K562 (cell line): ENCODE measurements around the gene GABRR1. TPM values are rescaled to one million over a fixed set of nuclear protein-coding genes. Genes with fewer than 3 reads are reported as not detected.

ENCODE experiments used
- ATAC-seq: fragments of 200-7000 bp; cut with Tn5 transposase; 3 replicates; pipeline ENCODE4 v1.9.1; 2020; ENCODE audit warnings: moderate library complexity
- BruUV-seq: library from RNA; stranded (reverse); fragments of 400-500 nt; replicated peaks from 2 replicates; lab custom pipeline; 2021; lab: Mats Ljungman, UMichigan
- CTCF ChIA-PET: fragments of 300-600 bp; formaldehyde crosslinking; extraction: SDS; loops from one replicate; lab custom pipeline; 2021; ENCODE audit warnings: low intra/inter-chr PET ratio; lab: Yijun Ruan, JAX
- POLR2A ChIA-PET: fragments of 300-600, 350-650 bp; sonication (Branson Sonifier 250); formaldehyde crosslinking; extraction: SDS; loops from one replicate; lab custom pipeline; 2021; ENCODE audit warnings: antibody characterized with exemption, inconsistent platforms; lab: Yijun Ruan, JAX
- DNase-seq, 4 experiments: peaks; one replicate each; pipeline versions ENCODE4 v3.0.0 to v3.0.0-alpha.2; 2011 to 2018; ENCODE audit warnings: low spot score in 3 of 4, mixed read lengths in 3 of 4; ENCODE audit errors: extremely low read depth in 1 of 4
- FAIRE-seq: peaks from 2 replicates; lab custom pipeline; 2011; peaks lifted over from hg19 to GRCh38; lab: Jason Lieb, UNC
- H2AFZ ChIP-seq: 2 replicates; pipeline ENCODE4 v1.6.0; 2011; ENCODE audit warnings: low read depth, low read length, control low read depth, inconsistent platforms
- H3K27ac ChIP-seq: fragments of 200-600 bp; 3 replicates; pipeline ENCODE4 v1.8.0; 2011; ENCODE audit warnings: low read depth, mild to moderate bottlenecking, control low read depth, inconsistent platforms, low read length, moderate library complexity, mixed read lengths; ENCODE audit errors: extremely low read depth
- H3K27me3 ChIP-seq, 2 experiments: fragments of 300-600 bp in 1 of 2; 2 replicates in 1 of 2; 3 replicates in 1 of 2; pipeline versions ENCODE4 v1.6.0 to v1.8.0; 2011; ENCODE audit warnings: inconsistent platforms in 2 of 2, low read length in 2 of 2, mild to moderate bottlenecking in 1 of 2, mixed read lengths in 1 of 2, moderate library complexity in 1 of 2; ENCODE audit not compliant: control insufficient read depth in 2 of 2, insufficient read depth in 2 of 2
- H3K36me3 ChIP-seq: fragments of 300-600 bp; 3 replicates; pipeline ENCODE4 v1.8.0; 2011; ENCODE audit warnings: mild to moderate bottlenecking, low read length, inconsistent platforms; ENCODE audit not compliant: control insufficient read depth, insufficient read depth
- H3K4me1 ChIP-seq, 2 experiments: fragments of 200-600 bp in 1 of 2; replicated peaks in 1 of 2; 2 replicates in 1 of 2; 3 replicates in 1 of 2; pipeline versions ENCODE4 v1.5.1 to v1.8.0; 2011; ENCODE audit warnings: inconsistent platforms in 2 of 2, low read length in 2 of 2, mild to moderate bottlenecking in 1 of 2, mixed read lengths in 1 of 2, moderate library complexity in 1 of 2; ENCODE audit not compliant: control insufficient read depth in 2 of 2, insufficient read depth in 2 of 2
- H3K4me2 ChIP-seq: 2 replicates; pipeline ENCODE4 v1.6.1; 2011; ENCODE audit warnings: low read length, control low read depth, inconsistent platforms, mixed read lengths; ENCODE audit not compliant: insufficient read depth
- H3K4me3 ChIP-seq: fragments of 200-600 bp; sonication (generic), shearing (Covaris generic); 2 replicates; pipeline ENCODE4 v1.5.1; 2016; ENCODE audit warnings: control low read depth, inconsistent platforms
- H3K79me2 ChIP-seq: fragments of 200-600 bp; 3 replicates; pipeline ENCODE4 v1.8.0; 2011; ENCODE audit warnings: low read length, inconsistent platforms; ENCODE audit not compliant: control insufficient read depth, insufficient read depth
- H3K9ac ChIP-seq, 2 experiments: 2 replicates each; pipeline versions ENCODE4 v1.6.0 to v1.6.1; 2011; ENCODE audit warnings: low read depth in 2 of 2, low read length in 2 of 2, control low read depth in 1 of 2, inconsistent platforms in 1 of 2, mild to moderate bottlenecking in 1 of 2, mixed read lengths in 1 of 2; ENCODE audit not compliant: insufficient read depth in 1 of 2
- H3K9me1 ChIP-seq: one replicate; pipeline ENCODE4 v1.6.0; 2011; ENCODE audit warnings: inconsistent platforms, mild to moderate bottlenecking, low read length, moderate library complexity; ENCODE audit not compliant: control insufficient read depth, insufficient read depth
- H3K9me3 ChIP-seq: replicated peaks from 2 replicates; pipeline ENCODE4 v1.5.1; 2011; ENCODE audit warnings: low read depth, low read length, inconsistent platforms; ENCODE audit not compliant: control insufficient read depth, insufficient read depth
- H4K20me1 ChIP-seq: replicated peaks from 2 replicates; pipeline ENCODE4 v1.6.1; 2011; ENCODE audit warnings: low read length, inconsistent platforms, mixed read lengths; ENCODE audit not compliant: control insufficient read depth, insufficient read depth
- BRF1 ChIP-seq: IDR thresholded peaks from 3 replicates; pipeline ENCODE4 v1.6.1; 2011; ENCODE audit warnings: borderline replicate concordance, mild to moderate bottlenecking; ENCODE audit not compliant: insufficient read length; ENCODE audit errors: extremely low read depth
- COPS2 ChIP-seq: fragments of 450-650 bp; conservative IDR thresholded peaks from 2 replicates; pipeline ENCODE4 v1.6.1; 2016; ENCODE audit warnings: mild to moderate bottlenecking, moderate library complexity
- DACH1 ChIP-seq: fragments of 450-650 bp; IDR thresholded peaks from 2 replicates; pipeline ENCODE4 v1.6.1; 2018; ENCODE audit not compliant: partially characterized antibody
- ELF1 ChIP-seq: fragments of 200-800 bp; sonication (Bioruptor generic); IDR thresholded peaks from 2 replicates; pipeline ENCODE4 v1.6.1; 2016; ENCODE audit warnings: missing genetic modification characterization, missing compliant biosample characterization
- ELF2 ChIP-seq: fragments of 250-450 bp; sonication (Bioruptor Pico); IDR thresholded peaks from 2 replicates; pipeline ENCODE4 v1.5.0; 2021; ENCODE audit warnings: mild to moderate bottlenecking
- GABPA ChIP-seq: fragments of 200-800 bp; sonication (Bioruptor generic); conservative IDR thresholded peaks from 2 replicates; pipeline ENCODE4 v1.6.1; 2016; ENCODE audit warnings: low read depth, missing genetic modification characterization, missing compliant biosample characterization
- HDGF ChIP-seq: fragments of 450-650 bp; IDR thresholded peaks from 2 replicates; pipeline ENCODE4 v1.6.1; 2016
- HMG20B ChIP-seq: fragments of 250-450 bp; sonication (Bioruptor Pico); IDR thresholded peaks from 2 replicates; pipeline ENCODE4 v1.5.0; 2021; ENCODE audit warnings: mild to moderate bottlenecking
- HNRNPLL ChIP-seq: fragments of 200-400 bp; formaldehyde crosslinking; IDR thresholded peaks from 2 replicates; pipeline ENCODE4 v1.6.1; 2017; ENCODE audit warnings: low read length, low read depth, mild to moderate bottlenecking; ENCODE audit not compliant: poor library complexity, severe bottlenecking
- KDM1A ChIP-seq, 2 experiments: fragments of 450-650 bp; IDR thresholded peaks; 2 replicates each; pipeline ENCODE4 v1.6.1; 2016; ENCODE audit warnings: mild to moderate bottlenecking in 2 of 2
- MBD2 ChIP-seq: sonication (generic); IDR thresholded peaks from 2 replicates; pipeline ENCODE4 v1.6.1; 2016; ENCODE audit warnings: low read depth, borderline replicate concordance
- MLLT1 ChIP-seq, 2 experiments: fragments of 450-650 bp; IDR thresholded peaks; 2 replicates each; pipeline ENCODE4 v1.6.1; 2016
- NR1H2 ChIP-seq: sonication (generic); formaldehyde crosslinking; IDR thresholded peaks from 2 replicates; pipeline ENCODE4 v1.4.0; 2020; ENCODE audit warnings: mild to moderate bottlenecking, missing genetic modification reagents
- NUFIP1 ChIP-seq: fragments of 450-650 bp; IDR thresholded peaks from 2 replicates; pipeline ENCODE4 v1.6.1; 2018; ENCODE audit not compliant: partially characterized antibody
- PPARD ChIP-seq: fragments of 250-450 bp; sonication (Bioruptor Pico); IDR thresholded peaks from 2 replicates; pipeline ENCODE4 v1.8.0; 2022; ENCODE audit warnings: inconsistent platforms, mild to moderate bottlenecking, moderate library complexity
- PREB ChIP-seq: sonication (generic); formaldehyde crosslinking; IDR thresholded peaks from 2 replicates; pipeline ENCODE4 v1.8.1; 2023; ENCODE audit warnings: mild to moderate bottlenecking, missing genetic modification reagents
- ZNF280B ChIP-seq: fragments of 250-450 bp; sonication (Bioruptor Pico); IDR thresholded peaks from 2 replicates; pipeline ENCODE4 v1.5.1; 2021; ENCODE audit warnings: mild to moderate bottlenecking
- ZNF57 ChIP-seq: fragments of 450-650 bp; formaldehyde crosslinking; IDR thresholded peaks from 2 replicates; pipeline ENCODE4 v1.4.0; 2020; ENCODE audit warnings: mild to moderate bottlenecking, moderate library complexity
- ZZZ3 ChIP-seq: fragments of 450-650 bp; IDR thresholded peaks from 2 replicates; pipeline ENCODE4 v1.6.1; 2016; ENCODE audit warnings: antibody characterized with exemption, mild to moderate bottlenecking, moderate library complexity
- WGBS: fragments of 100-300 bp; shearing (Covaris generic); methylation state at CpG from one replicate; pipeline ENCODE4 v1.1.6; 2016; ENCODE audit warnings: low coverage, mixed read lengths; ENCODE audit not compliant: insufficient coverage; ENCODE audit errors: missing lambda C conversion rate; 5-methylcytosine and 5-hydroxymethylcytosine counted together
- in situ Hi-C: fragments of 300-500 bp; cut with MboI; formaldehyde crosslinking; loops from 4 replicates; pipeline ENCODE4 v1.15.0; 2018; ENCODE audit warnings: inconsistent platforms, mixed read lengths
- intact Hi-C: fragments of 100-400 bp; cut with micrococcal nuclease; formaldehyde crosslinking; loops from 2 replicates; pipeline ENCODE4 v1.14.2; 2022
- polyA plus RNA-seq, 8 experiments: library from polyadenylated mRNA; depleted of rRNA in 4 of 8; stranded (reverse) in 5 of 8; unstranded in 3 of 8; fragments of >200 nt; fragmentation: Nextera tagmentation in 2 of 8; fragmentation: Illumina TruSeq in 1 of 8; extraction: Ambion mirVana in 2 of 8; extraction: Trizol in 1 of 8; gene quantifications; 2 replicates each; pipeline versions ENCODE4 v1.2.1 to v1.2.3, GENCODE V29; 2011 to 2014; ENCODE audit warnings: inconsistent platforms in 1 of 8, missing spikeins in 1 of 8
- total RNA-seq, 7 experiments: library from RNA; depleted of rRNA in 6 of 7; stranded (reverse); fragments of >200 nt in 6 of 7; fragmentation: Illumina TruSeq in 2 of 7; extraction: Trizol in 2 of 7; gene quantifications; 2 replicates each; pipeline versions ENCODE4 v1.2.1 to v1.2.3, GENCODE V29; 2011 to 2021; ENCODE audit warnings: low replicate concordance in 1 of 7

Gene GABRR1
- total and polyA plus RNA-seq, 9 of the 15 experiments (the other 6 are each of a cell fraction or from before 2014, with no cell fraction given): not detected

- BruUV-seq: no TSS peak
- ChIA-PET POLR2A (interaction anchor here (0.7 kb wide), 1 partner anchor 9 kb away, joined by 3 read pairs; no protein-coding TSS in a partner anchor), CTCF (no interaction called here)
- Histone ChIP-seq H3K4me2 (no peak overlapping the region), H2AFZ (no peak overlapping the region), H3K9me3 (no peaks in the 10 kb centered on the region), H3K27me3 (peaks cover 5 to 15% of the 10 kb centered on the region in 2 experiments), H3K9ac (no peak overlapping the region), H3K79me2 (no peaks in the 10 kb centered on the region), H3K27ac (no peak overlapping the region), H3K4me1 (no peaks in the 10 kb centered on the region), H3K9me1 (no peaks in the 10 kb centered on the region), H4K20me1 (no peaks in the 10 kb centered on the region), H3K4me3 (no peak overlapping the region), H3K36me3 (no peaks in the 10 kb centered on the region)
- ATAC-seq (no peak), FAIRE-seq (no peak), DNase-seq (no peak)
- intact Hi-C loops (no loop called here), in situ Hi-C loops (no loop called here)
- WGBS: 5% methylated on average over 2 of the region's 2 CpGs
- no peak for TF ChIP-seq PPARD (CRISPR knock-in tag)
- no peak for TF ChIP-seq ZNF57
- TF ChIP-seq COPS2: no peak
- no peak for TF ChIP-seq PREB (CRISPR knock-in tag)
- no peak for TF ChIP-seq NR1H2 (CRISPR knock-in tag)
- TF ChIP-seq ZNF280B (CRISPR knock-in tag): no peak
- TF ChIP-seq ELF2 (CRISPR knock-in tag): no peak
- no peak for TF ChIP-seq KDM1A (IDR thresholded peaks at IDR 0.05)
- no peak for TF ChIP-seq NUFIP1
- TF ChIP-seq BRF1: no peak
- no peak for TF ChIP-seq HDGF
- TF ChIP-seq HNRNPLL: no peak
- no peak for TF ChIP-seq DACH1
- no peak for TF ChIP-seq MBD2
- TF ChIP-seq MLLT1 (IDR thresholded peaks at IDR 0.05): no peak
- no peak for TF ChIP-seq GABPA (tag)
- no peak for TF ChIP-seq HMG20B
- no peak for TF ChIP-seq ZZZ3
- TF ChIP-seq ELF1 (tag): no peak
These were observed 34.0 kb upstream of the GABRR1 start for GRCh38 chr6:89251170-89251569.
